Activated CD4-positive, alpha-beta T cell treated with anti-CD3 and anti-CD28 coated beads, Interleukin-2, amount 50 U/mL, for 24 hours (primary cell): ENCODE data around the gene SNRPN.
"Not testable (repeated sequence)": the region's sequence is repeated elsewhere in the genome, so short reads cannot be mapped to it uniquely, and the experiment has no call there.

ENCODE experiments used
- DNase-seq, 2 donors: peaks; one replicate each; pipeline ENCODE4 v3.0.0-alpha.2; 2020; ENCODE audit warnings: low read depth in 1 of 2, low spot score in 1 of 2

The SNRPN gene

GRCh38 chr15:24954783-24955530 is at the start of gene SNRPN, which contains the start of gene SNURF:
SNRPN (plus strand) TSS chr15:24954987; CDS start chr15:24974454, 19,467 bp downstream.
SNURF (plus strand) TSS chr15:24954987; CDS start chr15:24955049, 62 bp downstream.
- peak; percentile 20 to 38 for DNase-seq

DNA sequence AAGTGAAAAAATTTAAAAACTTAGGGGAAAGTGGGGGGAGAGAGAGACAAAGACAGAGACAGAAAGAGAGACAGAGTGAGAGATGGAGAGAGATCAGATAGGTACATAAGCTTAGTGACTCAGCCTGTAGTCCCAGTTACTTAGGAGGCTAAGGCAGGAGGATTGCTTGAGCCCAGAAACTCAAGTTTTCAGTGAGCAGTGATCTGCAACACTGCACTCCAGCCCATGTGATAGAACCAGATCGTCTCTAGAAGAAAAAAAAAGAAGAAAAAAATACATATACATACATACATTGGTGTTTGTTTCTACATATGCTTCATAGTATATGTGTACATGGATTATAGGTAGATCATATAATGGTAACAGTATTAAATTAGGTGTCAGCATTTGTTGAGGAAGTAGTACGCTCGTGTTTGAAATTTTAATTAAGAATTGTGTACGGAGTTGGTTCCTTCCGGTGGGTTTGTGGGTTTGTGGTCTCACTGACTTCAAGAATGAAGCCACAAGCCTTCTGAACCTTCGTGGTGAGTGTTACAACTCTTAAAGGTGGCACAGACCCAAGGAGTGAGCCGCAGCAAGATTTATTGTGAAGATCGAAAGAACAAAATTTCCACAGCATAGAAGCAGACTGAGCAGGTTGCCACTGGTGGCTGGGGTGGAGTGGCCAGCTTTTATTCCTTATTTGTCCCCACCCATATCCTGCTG is 38.3 kb upstream of the SNRPN start:
- no peak for DNase-seq

DNA sequence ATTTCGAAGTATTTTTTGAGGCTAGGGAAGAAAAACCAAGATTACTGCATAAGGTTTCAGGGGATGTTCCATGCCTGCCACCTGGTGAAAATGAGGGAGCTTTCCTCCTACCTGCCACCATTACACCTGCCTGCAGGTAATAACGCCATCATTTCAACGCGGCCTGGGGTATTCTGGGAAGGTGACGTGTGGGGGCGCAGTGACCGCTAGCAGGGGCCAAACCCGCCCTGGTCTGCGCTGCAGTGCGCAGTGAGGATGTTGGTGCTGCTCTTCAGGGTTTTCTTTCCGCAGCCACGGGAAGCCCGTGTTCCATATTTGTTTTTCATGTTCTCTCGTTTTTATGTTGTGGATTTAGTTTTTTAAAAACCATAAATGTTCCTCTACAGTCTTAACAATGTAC is 37.4 kb upstream of the SNRPN start:
- DNase-seq: no peak

- no peak for DNase-seq
Measured at GRCh38 chr15:24919446-24919845, 35.3 kb upstream of the SNRPN start.

GRCh38 chr15:24922781-24923180 is 32.0 kb upstream of the SNRPN start:
- not testable (repeated sequence) for DNase-seq

GRCh38 chr15:24924153-24924552 is 30.6 kb upstream of the SNRPN start:
- no peak for DNase-seq

DNA sequence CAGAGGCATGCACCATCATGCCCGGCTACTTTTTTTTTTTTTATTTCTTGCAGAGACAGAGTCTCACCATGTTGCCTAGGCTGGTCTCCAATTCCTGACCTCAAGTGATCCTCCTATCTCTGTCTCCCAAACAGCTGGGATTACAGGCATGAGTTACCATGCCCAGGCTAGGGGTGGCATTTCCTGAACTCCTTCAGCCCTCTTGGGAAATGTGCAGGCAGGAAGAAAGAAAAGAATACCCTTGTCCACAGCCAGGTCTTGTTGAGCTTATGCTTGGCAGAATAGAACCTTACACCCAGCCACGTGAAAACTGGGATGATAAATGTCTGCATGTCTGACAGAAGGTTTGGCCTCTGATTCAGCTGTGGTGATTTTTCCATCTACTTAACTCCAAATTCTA is 30.2 kb upstream of the SNRPN start:
- DNase-seq: no peak

- DNase-seq: not testable (repeated sequence)
Measured at GRCh38 chr15:24931874-24932732, 22.7 kb upstream of the SNRPN start.

- DNase-seq: no peak
Measured at GRCh38 chr15:24933716-24934115, 21.1 kb upstream of the SNRPN start.

DNA sequence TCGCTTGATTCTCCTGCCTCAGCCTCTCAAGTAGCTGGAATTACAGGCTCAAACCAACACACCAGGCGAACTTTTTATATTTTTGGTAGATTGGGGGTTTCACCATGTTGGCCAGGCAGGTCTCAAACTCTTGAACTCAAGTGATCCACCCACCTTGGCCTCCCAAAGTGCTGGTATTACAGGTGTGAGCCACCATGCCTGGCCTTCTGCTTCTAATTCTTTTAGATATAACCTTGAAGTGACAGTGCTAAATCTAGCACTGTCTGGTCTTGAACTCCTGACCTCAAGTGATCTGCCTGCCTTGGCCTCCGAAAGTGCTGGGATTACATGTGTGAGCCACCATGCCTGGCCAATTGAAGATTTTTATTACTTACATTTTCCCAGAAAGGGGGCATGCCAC is 16.6 kb upstream of the SNRPN start:
- DNase-seq: not testable (repeated sequence)

DNA sequence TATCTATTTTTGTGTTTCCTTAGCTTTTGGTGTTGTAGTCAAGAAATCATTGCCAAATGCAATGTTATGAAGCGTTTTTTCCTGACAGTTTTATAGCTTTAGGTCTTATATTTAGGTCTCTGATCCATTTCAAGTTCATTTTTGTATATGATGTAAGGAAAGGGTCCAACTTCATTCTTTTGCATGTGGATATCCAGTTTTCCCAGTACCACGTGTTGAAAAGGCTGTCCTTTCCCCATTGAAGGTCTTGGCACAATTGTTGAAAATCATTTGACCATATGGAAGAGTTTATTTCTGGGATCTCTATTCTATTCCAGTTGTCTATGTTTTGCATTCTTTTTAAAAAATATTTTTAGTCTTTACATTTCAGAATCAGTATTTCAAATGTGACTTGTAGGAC is 14.6 kb upstream of the SNRPN start:
- no peak for DNase-seq

DNA sequence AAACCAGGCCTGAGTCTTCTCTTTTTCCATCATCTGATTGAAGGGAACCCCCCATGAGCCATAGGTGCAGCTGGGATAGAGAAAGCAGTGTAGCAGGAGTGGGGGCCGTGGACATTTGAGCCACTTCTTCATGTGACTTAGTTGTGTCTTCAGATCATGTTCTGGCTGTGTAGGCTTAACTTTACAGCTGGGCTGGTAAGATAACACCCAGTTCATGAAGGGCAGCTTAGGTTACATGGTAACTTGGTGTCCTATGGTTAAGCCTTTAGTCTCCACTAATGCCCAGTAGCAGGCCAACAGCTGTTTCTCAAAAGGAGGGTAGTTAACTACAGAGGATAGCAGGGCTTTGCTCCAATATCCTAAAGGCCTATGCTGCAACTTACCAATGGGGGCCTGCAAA is 11.4 kb upstream of the SNRPN start:
- no peak for DNase-seq

GRCh38 chr15:24944954-24945353 is 9.8 kb upstream of the SNRPN start:
- DNase-seq: no peak

GRCh38 chr15:24945711-24946110 is 9.1 kb upstream of the SNRPN start:
- no peak for DNase-seq

DNA sequence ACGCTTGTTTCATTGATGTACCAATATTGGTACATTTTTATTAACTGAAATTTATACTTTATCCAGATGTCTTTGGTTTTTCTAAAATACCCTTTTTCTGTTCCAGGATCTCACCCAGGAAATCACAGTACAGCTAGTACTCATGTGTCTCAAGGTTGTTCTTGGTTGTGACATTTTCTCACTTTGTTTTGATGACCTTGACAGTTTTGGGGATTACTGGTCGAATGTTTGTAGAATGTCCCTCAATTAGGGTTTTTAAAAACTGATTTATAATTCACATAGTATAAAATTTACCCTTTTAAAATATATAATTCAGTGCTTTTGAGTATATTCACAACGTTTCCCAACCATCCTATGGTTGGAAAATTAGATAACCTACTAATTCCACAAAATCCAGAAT is 6.3 kb upstream of the SNRPN start:
- DNase-seq: no peak

DNA sequence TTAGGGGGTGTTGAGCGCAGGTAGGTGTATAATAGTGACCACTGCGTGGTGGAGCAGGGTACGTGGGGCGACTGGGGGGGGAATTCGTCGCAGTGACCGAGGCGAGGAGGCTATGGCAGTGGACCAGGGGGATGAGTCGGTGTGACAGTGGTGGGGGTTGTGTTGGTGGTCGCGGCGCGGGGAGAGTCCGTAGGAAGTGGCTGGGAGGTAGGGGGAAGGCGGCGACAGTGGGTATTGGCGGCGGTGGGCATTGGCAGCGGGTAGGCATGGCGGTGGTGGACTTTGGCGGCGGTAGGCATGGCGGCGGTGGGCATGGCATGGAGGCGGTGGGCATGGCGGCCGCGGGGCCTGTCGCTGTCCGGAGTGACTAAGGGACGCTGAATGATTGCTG is 739 bp downstream of the SNRPN start:
- peak; percentile 0 for DNase-seq

- DNase-seq: peak; percentile 39 to 51
Measured at GRCh38 chr15:24956111-24956838, 1.5 kb downstream of the SNRPN start.

DNA sequence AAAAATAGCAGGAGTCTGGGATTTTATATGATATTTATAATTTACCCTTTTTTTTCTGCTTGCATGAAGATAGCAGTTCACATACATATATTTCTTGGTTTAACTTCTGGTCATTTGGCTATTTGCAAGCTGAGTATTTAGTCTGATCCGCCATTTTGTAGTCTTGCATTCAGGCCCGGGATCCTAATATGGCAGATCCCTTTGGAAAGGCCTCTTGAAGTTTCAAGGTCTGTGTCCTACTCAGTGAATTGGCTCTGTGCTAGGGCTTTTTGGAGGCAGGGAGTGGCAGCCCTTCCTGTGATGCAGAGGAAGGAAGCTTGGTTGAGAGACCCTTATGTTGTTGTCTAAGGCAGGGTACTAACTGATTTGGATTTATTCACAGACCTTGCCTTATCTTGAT is 2.9 kb downstream of the SNRPN start:
- DNase-seq: no peak

DNA sequence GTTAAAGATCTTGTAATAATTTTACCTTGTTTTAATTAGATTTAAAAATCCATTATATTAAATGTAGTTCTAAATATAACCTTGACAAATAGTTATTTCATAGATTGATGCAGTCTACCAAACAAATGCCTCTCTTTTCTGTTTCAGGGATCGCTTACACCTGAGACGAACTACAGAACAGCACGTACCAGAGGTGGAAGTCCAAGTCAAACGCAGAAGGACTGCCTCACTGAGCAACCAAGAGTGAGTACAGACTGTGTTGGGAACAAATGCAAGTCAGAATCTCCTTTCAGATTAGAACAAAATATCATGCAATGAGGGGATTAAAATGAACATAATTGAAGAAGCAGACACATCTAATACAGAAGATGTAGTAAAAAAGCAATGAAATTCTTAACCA is 7.2 kb downstream of the SNRPN start:
- no peak for DNase-seq

- DNase-seq: no peak
Measured at GRCh38 chr15:24962880-24963279, 8.1 kb downstream of the SNRPN start.
